SJSA1 (cell line): ENCODE measurements around the gene TUBB4B. TPM values are rescaled to one million over a fixed set of nuclear protein-coding genes. Genes with fewer than 3 reads are reported as not detected.
A peak's percentile ranks its signal among the peaks of the same experiment; 100 is the strongest.

Experiments used
- DNase-seq, 2 experiments: peaks; one replicate each; pipeline ENCODE4 v3.0.0-alpha.2; 2015 to 2020; ENCODE audit warnings: low spot score in 2 of 2, low read depth in 1 of 2
- H3K27ac ChIP-seq: fragments of 250-450 bp; sonication (Bioruptor Pico); 2 replicates; pipeline ENCODE4 v1.5.1; 2020; ENCODE audit warnings: mild to moderate bottlenecking, moderate library complexity
- H3K27me3 ChIP-seq: fragments of 250-450 bp; sonication (Bioruptor Pico); replicated peaks from 2 replicates; pipeline ENCODE4 v1.5.1; 2020; ENCODE audit warnings: mild to moderate bottlenecking, moderate library complexity
- H3K36me3 ChIP-seq: fragments of 250-450 bp; sonication (Bioruptor Pico); 2 replicates; pipeline ENCODE4 v1.5.1; 2020; ENCODE audit warnings: mild to moderate bottlenecking
- H3K4me1 ChIP-seq: fragments of 250-450 bp; sonication (Bioruptor Pico); replicated peaks from 2 replicates; pipeline ENCODE4 v1.6.1; 2021; ENCODE audit warnings: mild to moderate bottlenecking
- H3K4me3 ChIP-seq: fragments of 250-450 bp; sonication (Bioruptor Pico); 2 replicates; pipeline ENCODE4 v1.5.1; 2020; ENCODE audit warnings: mild to moderate bottlenecking
- H3K9me3 ChIP-seq: fragments of 250-450 bp; sonication (Bioruptor Pico); replicated peaks from 2 replicates; pipeline ENCODE4 v1.5.1; 2020; ENCODE audit warnings: mild to moderate bottlenecking
- total RNA-seq: library from RNA; depleted of rRNA; stranded (reverse); fragments of >200 nt; shearing (Covaris generic); gene quantifications from 2 replicates; pipeline ENCODE4 v1.2.3, GENCODE V29; 2014; rRNA removed

Gene TUBB4B
- total RNA-seq, result 229 and 232 TPM in 2 replicates

DNA sequence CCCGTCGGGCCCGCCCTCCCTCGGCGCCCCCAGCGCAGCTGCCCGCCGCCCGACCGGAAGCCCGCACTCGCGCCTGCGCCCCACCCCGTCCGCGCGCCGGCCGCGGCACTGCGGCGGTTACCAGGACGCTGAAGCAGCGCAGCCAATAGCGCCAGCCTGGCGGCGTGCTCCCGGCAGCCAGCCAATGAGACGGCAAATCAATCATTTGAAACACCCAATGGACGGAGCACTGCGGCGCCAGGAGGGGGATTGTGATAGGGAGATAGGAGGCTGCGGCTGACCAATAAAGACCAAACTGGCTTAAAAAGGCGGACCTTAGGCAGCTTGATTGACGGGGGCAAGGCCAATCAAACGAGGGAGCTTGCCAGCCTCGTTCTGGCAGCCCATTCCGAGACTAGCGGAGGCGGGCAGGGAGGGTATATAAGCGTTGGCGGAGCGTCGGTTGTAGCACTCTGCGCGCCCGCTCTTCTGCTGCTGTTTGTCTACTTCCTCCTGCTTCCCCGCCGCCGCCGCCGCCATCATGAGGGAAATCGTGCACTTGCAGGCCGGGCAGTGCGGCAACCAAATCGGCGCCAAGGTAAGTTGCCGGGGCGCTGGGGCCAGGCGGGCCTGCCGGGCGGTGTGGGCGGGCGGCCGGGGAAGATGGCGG lies at the start of gene TUBB4B:
Gene TUBB4B, plus strand, starts transcription at position 447 of the 649 bp plus-strand sequence. Its CDS starts 74 bp downstream, at position 521.
- Histone ChIP-seq H3K9me3 (no peaks in the 10 kb centered on the region), H3K27me3 (no peaks in the 10 kb centered on the region), H3K36me3 (peaks cover 31% of the 10 kb centered on the region), H3K4me1 (peaks cover 29% of the 10 kb centered on the region), H3K4me3 (peak within 1 kb of the TSS; percentile 82), H3K27ac (peak within 1 kb of the TSS; percentile 83)
- DNase-seq, result peak; percentile 99

DNA sequence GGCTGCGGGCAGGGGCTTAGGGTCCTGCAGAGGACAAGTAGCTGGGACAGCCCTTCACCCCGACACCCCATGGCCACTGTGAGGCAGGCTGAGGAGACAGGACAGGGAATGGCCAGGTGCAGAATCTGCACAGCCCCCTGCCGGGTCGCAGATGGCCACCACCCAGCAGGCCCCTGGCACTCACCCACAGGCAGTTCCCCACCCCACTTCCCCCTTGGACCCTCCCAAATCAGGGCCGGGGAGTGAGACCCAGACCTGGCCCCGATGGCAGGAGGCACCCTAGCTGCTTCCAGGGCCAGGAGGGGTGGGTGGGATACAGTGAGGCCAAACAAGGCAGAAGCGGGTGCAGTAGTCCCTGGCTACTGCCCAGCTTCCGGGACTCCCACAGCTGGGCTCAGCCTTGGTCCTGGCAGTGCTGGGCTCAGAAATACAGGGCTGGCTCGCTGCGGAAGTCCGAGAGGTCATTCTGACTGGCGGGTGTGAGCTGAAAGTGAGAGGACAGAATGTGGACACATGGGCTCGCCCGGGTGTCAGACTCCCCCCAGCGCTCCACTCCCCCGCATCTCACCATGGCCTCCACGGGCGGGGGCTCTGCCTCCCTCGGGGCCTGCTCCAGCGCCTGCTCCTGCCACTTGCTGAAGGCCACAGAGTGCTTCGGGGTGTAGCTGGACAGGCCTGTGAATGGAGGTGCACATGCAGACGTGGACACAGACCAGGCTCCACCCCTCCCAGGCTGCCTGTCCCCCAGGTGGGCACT lies 49.2 kb upstream of the TUBB4B start:
- Histone ChIP-seq H3K27me3 (no peaks in the 10 kb centered on the region), H3K4me3 (no peak overlapping the region), H3K36me3 (peaks cover 54% of the 10 kb centered on the region), H3K9me3 (no peaks in the 10 kb centered on the region), H3K27ac (no peak overlapping the region), H3K4me1 (peaks cover 24% of the 10 kb centered on the region)
- DNase-seq, result no peak

DNA sequence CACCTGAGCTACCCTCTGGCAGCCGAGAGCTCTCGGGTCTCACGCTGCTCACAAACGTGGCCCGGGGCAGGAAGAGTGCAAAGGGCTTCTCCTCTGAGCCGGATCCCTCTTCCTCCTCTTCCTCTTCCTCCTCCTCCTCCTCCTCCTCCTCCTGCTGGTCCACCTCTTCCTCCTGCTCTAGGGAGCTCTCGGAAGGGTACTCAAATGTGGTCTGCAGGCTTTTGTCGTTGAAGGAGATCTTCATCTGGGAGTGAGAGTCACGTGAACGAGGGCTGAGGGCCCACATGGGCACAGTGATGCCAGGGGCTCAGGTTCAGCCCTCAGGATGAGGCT lies 48.7 kb upstream of the TUBB4B start:
- DNase-seq, result no peak
- H3K4me3 ChIP-seq, result no peak overlapping the region
- no peaks in the 10 kb centered on the region for H3K9me3 ChIP-seq
- peaks cover 49% of the 10 kb centered on the region for H3K36me3 ChIP-seq
- no peak overlapping the region for H3K27ac ChIP-seq
- H3K27me3 ChIP-seq, result no peaks in the 10 kb centered on the region
- peaks cover 18% of the 10 kb centered on the region for H3K4me1 ChIP-seq

DNA sequence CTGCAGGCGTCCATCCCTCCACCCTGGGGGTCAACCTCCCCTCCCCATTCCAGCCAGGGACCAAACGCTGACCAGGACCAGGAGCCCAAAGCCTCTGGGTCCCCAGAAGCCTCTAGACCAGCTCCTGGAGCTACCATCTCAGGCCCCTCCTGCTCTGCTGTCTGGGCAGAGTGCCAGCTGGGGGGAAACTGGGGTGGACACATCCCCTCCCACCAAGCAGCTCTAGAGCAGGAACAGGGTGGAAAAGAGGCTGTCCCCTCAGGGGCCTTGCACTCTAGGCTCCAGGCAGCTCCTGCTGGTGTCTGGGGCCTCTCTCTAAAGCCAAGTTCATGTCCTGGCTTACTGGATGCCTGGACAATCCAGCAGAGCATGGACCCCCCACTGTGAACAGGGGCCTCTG lies 48.2 kb upstream of the TUBB4B start:
- H3K4me1 ChIP-seq, result peaks cover 14% of the 10 kb centered on the region
- H3K27ac ChIP-seq, result no peak overlapping the region
- DNase-seq, result no peak
- peaks cover 45% of the 10 kb centered on the region for H3K36me3 ChIP-seq
- no peaks in the 10 kb centered on the region for H3K9me3 ChIP-seq
- no peaks in the 10 kb centered on the region for H3K27me3 ChIP-seq
- no peak overlapping the region for H3K4me3 ChIP-seq

DNA sequence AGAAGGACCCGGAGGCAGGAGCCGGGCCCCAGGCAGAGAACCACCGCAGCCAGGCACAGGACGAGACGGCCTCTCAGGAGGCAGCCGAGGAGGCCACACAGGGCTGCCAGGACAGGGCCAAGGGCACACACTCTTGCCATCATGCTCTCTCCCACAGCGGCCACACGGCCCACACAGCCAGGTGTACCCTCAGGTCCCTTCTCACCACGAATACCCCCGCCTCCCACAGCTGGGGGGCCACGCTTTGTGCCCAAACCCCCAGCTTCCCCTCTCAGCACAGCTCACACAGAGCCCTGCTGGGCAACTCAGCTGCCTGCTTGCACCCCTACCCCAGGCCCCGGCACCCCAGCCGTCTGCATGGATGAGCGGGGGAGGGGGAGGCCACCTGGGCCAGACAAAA lies 47.3 kb upstream of the TUBB4B start:
- Histone ChIP-seq H3K4me1 (peaks cover 14% of the 10 kb centered on the region), H3K27ac (no peak overlapping the region), H3K36me3 (peaks cover 37% of the 10 kb centered on the region), H3K4me3 (no peak overlapping the region), H3K27me3 (no peaks in the 10 kb centered on the region), H3K9me3 (no peaks in the 10 kb centered on the region)
- no peak for DNase-seq

DNA sequence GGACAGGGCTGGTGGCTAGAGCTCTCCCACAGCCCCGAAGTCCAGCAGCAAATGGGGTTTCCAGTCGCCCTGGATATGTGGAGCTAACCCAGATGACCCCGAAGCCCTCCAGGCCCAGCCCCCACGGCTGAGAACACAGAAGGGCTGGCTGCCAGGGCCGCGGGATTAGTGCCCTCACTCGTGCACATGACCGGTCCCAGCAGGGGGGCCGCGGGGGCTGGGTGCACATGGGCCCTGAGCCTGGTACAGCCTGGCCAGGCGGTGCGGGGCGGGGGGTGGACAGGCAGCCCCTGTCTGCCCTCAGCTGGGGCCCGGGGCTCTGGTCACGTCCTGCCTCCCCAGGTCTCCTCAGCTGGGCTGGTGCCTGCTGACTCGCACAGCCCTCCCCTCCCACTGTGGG lies 46.7 kb upstream of the TUBB4B start:
- Histone ChIP-seq H3K27me3 (no peaks in the 10 kb centered on the region), H3K36me3 (peaks cover 30% of the 10 kb centered on the region)

DNA sequence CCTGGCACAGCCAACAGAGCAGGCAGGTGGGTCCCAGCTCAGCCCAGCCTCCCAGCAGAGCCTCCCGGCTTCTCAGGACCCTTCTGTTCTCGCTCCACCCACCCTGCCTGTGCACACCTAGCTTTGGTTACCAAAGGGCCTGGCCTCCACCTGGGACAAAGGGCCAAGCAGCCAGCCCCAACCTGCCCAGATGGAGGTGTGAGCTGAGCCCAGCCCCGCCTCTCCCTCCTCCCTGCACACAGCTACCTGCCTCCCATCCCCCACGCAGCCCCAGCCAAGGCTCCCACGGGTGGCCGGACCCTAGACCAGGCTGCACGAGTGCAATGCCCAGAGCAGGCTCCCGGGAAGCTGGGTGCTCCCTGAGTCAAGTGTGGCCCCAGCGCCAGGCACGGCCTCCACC lies 46.2 kb upstream of the TUBB4B start:
- Histone ChIP-seq H3K27me3 (no peaks in the 10 kb centered on the region), H3K27ac (no peak overlapping the region), H3K9me3 (no peaks in the 10 kb centered on the region), H3K4me1 (peaks cover 11% of the 10 kb centered on the region), H3K36me3 (peaks cover 25% of the 10 kb centered on the region), H3K4me3 (no peak overlapping the region)
- no peak for DNase-seq

More for the DNA sequence above, 46.7 kb upstream of the TUBB4B start:
- H3K9me3 ChIP-seq, result no peaks in the 10 kb centered on the region
- H3K27ac ChIP-seq, result no peak overlapping the region
- H3K4me3 ChIP-seq, result no peak overlapping the region
- DNase-seq, result no peak
- H3K4me1 ChIP-seq, result peaks cover 11% of the 10 kb centered on the region

DNA sequence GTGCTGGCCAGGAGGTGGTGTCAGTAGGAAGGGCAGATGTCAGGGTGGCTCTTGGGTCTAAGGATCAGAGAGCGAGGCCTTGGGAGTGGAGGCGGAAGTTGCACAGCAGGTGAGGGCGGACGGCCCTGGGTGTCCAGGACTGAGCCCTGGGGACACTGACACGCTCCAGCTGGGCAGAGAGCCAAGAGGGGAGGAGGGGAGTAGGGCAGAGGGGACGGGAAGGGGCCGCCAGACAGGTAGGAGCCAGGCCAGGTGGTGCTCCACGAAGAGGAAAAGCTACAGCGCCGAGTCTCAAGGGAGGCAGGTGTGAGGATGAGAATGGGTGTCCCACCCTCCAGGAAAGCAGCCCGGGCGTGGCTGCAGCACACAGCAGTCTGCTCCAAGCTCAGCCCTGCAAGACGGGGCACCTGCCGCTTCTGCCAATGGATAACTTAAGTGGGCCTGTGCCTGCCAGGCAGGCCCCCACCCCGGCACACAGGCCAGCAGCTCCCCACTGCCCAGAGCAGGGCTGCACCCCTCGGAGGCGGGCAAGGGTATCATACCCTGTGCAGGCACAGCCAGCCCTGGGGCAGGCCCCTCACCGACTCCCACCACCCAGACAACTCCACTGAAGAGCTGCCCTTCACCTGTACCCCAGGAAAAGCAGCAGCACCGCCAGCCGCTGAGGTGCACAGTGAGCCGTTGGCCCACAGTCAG lies 45.4 kb upstream of the TUBB4B start:
- Histone ChIP-seq H3K4me1 (peaks cover 8% of the 10 kb centered on the region; the same call in 1 of the 2 replicates), H3K4me3 (no peak overlapping the region), H3K27ac (no peak overlapping the region), H3K9me3 (no peaks in the 10 kb centered on the region), H3K27me3 (no peaks in the 10 kb centered on the region), H3K36me3 (peaks cover 18% of the 10 kb centered on the region)
- no peak for DNase-seq

DNA sequence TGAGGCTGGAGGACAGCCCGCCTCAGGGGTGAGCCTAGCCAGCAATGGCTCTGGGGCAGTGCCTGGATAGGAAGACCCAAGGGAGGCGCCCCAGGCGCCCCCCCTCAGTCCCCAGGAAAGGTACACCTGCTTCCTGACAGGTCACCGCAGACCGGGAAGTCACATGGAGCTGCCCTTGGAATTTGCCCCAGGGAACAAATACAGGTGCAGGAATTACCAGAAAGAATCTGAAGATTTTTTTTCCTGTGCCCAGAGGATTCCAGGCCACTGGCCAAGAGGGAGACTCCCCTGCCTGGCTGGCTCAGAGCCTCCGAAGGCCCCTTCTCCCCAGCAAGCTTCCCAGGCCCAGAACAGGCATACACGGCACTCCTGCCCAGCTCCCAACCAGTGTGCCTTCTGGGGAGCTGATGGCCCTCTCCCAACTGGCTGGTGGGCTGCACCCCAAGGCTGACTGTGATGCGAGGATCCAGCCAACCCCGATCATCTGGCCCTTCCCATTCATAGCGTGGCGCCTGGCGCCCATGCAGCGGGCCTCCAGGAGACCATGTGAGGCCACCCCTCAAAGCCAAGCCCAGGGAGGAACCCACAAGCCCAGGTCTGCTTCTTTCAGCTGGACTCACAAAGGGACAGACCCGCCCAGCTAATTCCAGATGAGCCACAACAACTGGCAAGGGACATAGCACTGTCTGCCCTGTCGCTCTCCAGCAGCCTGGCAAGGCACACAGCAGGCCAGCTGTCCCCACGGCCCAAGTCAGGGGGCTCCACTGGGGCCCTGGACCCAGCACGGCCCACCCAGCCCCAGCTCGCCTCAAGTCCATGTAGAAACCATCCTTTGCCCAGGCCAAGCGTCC lies 42.8 kb upstream of the TUBB4B start:
- no peak for DNase-seq
- H3K9me3 ChIP-seq, result no peaks in the 10 kb centered on the region
- no peak overlapping the region for H3K4me3 ChIP-seq

DNA sequence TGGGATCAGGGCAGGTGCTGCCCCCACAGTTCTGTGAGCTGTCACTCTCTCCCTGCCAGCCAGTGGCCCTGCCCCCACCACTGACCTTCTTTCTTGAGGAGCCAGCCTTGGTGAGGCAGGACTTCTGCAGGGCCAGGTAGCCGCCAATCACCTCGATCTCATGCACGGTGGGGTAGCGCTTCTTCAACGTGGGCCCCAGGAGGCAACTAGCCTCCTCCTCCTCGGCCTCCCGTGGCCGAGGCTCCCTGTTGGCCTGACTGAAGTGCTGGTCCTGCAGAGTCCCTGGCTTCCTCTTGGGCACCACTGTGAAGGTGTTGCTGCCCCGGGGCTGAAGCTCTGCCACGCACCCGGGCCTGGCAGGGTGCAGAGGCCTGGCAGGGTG lies 42.2 kb upstream of the TUBB4B start:
- Histone ChIP-seq H3K4me3 (no peak overlapping the region), H3K4me1 (peaks cover 8% of the 10 kb centered on the region), H3K36me3 (peaks cover under 1% of the 10 kb centered on the region; the same call in 1 of the 2 replicates), H3K27ac (no peak overlapping the region), H3K9me3 (no peaks in the 10 kb centered on the region), H3K27me3 (no peaks in the 10 kb centered on the region)
- no peak for DNase-seq

More for the DNA sequence above, 42.8 kb upstream of the TUBB4B start:
- Histone ChIP-seq H3K4me1 (peaks cover 8% of the 10 kb centered on the region), H3K27ac (no peak overlapping the region), H3K36me3 (no peaks in the 10 kb centered on the region; the same call in 1 of the 2 replicates), H3K27me3 (no peaks in the 10 kb centered on the region)

DNA sequence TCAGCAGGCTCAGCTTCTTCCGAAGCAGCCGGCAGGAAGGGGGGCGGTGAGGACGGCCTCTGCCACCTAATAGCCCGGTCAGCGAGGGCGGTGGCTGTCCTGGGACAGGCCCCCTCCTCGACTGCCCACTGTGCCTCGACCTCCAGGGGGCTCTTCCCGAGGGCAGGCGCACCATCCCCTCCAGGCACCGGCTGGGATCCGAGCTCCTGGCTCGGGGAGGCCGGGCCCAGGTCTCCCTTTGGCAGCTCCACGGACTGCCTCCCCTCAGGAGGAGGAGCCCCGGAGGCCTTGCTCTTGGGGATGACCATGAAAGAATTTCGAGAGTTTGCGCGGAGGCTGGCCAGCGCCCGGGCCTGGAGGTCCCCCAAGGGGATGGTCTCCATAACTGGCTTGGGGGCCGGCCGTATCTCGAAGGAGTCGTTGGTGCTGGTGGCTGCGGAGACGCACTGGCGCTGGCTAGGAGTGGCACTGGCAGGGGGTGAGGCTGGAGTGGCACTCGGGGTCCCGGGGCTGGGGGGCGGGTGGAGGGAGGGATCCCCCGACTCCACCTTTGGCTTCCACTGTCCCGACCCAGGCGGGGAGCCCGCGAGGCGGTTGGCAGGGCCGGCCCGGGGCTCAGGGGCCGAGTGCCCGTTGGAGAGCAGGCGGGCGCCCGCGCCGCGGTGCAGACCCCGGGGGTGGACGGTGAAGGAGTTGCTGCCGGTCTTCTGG lies 41.5 kb upstream of the TUBB4B start:
- H3K4me3 ChIP-seq, result peak overlapping the region; percentile 77
- no peak for DNase-seq

DNA sequence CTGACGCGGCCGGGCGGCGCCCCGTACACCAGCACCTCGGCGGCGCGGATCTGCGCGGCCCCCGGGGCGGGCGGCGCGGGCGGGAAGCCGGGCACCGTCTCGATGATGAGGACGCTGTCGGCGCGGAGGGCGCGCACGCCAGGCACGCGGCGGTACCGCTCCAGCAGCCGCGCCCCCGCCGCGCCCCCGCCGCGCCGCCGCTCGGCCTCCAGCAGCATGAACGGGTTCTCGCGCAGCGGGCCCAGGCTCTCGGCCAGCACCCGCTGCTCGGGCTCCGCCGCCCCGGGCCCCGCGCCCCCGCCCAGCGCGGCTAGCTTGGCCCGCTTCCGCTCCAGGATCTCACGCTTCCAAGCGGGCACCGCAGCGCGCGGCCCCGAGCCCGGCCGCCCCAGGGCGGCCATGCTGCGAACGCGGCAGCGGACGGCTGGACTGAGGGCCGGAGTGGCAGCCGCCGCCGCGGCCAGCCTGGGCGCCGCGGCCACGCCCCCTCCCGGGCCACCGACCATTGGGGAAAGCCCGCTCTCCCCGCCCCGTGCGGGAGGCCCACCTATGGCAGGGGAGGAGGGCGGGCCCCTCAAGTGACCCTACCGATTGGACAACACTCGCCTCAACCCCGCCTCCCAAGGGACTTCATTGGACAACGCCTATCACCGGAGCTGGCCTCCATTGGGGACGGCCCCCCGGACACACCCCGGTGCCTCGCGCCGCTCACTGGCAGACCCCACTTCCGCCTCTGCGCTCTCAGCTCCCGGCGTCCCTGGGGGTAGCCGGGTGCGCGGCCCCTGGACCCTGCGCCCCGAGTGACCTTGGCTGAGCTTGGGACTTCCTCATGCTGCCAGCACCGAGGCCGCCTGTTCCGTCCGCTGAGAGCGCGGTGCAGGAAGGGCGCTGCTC lies 40.5 kb upstream of the TUBB4B start, which contains the start of gene TPRN:
Gene TPRN, minus strand, starts transcription at position 431 of the 894 bp plus-strand sequence. Its CDS starts 30 bp downstream, at position 401.
- Histone ChIP-seq H3K27me3 (no peaks in the 10 kb centered on the region), H3K4me1 (peaks cover 19% of the 10 kb centered on the region), H3K4me3 (peak within 1 kb of the TSS; percentile 77), H3K9me3 (no peaks in the 10 kb centered on the region), H3K27ac (no peak within 1 kb of the TSS), H3K36me3 (peaks cover 14% of the 10 kb centered on the region; the same call in 1 of the 2 replicates)
- DNase-seq, result peak; percentile 98 to 99

More for the DNA sequence above, 41.5 kb upstream of the TUBB4B start:
- no peak overlapping the region for H3K27ac ChIP-seq
- no peaks in the 10 kb centered on the region for H3K9me3 ChIP-seq
- no peaks in the 10 kb centered on the region for H3K27me3 ChIP-seq
- peaks cover 6% of the 10 kb centered on the region; the same call in 1 of the 2 replicates for H3K36me3 ChIP-seq
- peaks cover 15% of the 10 kb centered on the region for H3K4me1 ChIP-seq
